Activated T-cell treated with anti-CD3 and anti-CD28 coated beads, Interleukin-2, amount 50 U/mL, for 24 hours (primary cell): ENCODE results near the gene SORBS2.

ENCODE experiments used
- DNase-seq: peaks from one replicate; pipeline ENCODE4 v3.0.0-alpha.2; 2020
- H3K27ac Mint-ChIP-seq: 2 replicates; pipeline ENCODE4 v1.8.0; 2020; ENCODE audit warnings: mild to moderate bottlenecking, mixed read lengths
- H3K27me3 Mint-ChIP-seq: 2 replicates; pipeline ENCODE4 v1.8.0; 2020; ENCODE audit warnings: mixed read lengths
- H3K36me3 Mint-ChIP-seq: 2 replicates; pipeline ENCODE4 v1.8.0; 2020; ENCODE audit warnings: low read depth, mixed read lengths
- H3K4me1 Mint-ChIP-seq: 2 replicates; pipeline ENCODE4 v1.8.0; 2020; ENCODE audit warnings: low read depth, mixed read lengths
- H3K4me3 Mint-ChIP-seq: 2 replicates; pipeline ENCODE4 v1.8.0; 2020; ENCODE audit warnings: mild to moderate bottlenecking, moderate library complexity, mixed read lengths
- H3K9me3 Mint-ChIP-seq: 2 replicates; pipeline ENCODE4 v1.8.0; 2020; ENCODE audit warnings: mixed read lengths

SORBS2 gene

DNA sequence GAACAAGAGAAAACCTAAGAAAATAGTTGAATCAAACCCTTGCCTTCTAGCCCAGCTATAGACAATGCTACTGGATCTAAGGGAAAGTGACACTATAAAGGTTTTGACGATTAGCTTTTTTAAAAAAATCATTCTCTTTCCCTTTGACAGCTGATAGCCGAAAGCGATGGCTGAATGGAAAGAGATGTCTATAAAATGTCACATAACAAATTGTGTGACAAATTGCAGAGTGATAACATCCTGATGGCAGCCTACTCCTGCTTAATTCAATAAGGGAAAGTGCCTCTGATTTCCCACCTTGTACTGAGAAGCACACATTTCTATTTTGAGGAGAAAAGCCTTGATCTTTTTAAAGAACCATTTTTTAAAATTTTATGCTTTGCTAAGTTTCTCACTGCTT, 114.5 kb downstream of the SORBS2 start:
- no peak overlapping the region for H3K27ac Mint-ChIP-seq
- no peaks in the 10 kb centered on the region for H3K9me3 Mint-ChIP-seq
- DNase-seq = no peak
- H3K36me3 Mint-ChIP-seq = no peaks in the 10 kb centered on the region
- no peak overlapping the region for H3K4me3 Mint-ChIP-seq
- H3K27me3 Mint-ChIP-seq = peaks cover 12% of the 10 kb centered on the region
- H3K4me1 Mint-ChIP-seq = no peaks in the 10 kb centered on the region

DNA sequence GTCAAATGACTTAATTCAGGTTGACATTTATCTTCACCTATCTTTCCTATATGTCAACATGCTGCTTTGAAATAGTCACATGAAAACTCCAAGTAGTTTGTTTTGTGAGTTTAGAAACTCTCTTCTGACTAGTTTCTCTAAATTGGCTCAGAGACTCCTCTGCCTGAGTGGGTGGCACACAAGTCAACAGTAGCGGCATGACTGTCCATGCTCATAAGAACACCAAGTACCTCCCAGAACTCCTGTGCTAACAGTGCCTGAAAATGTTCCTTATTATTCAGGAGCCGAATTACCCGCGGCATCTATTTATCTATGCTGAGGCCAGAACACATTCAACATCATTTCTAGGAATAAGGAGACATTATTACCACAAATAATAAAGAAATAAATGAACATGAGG, 116.3 kb downstream of the SORBS2 start:
- no peaks in the 10 kb centered on the region for H3K4me1 Mint-ChIP-seq
- DNase-seq = no peak
- H3K9me3 Mint-ChIP-seq = no peaks in the 10 kb centered on the region
- H3K36me3 Mint-ChIP-seq = no peaks in the 10 kb centered on the region
- H3K27me3 Mint-ChIP-seq = peaks cover 12% of the 10 kb centered on the region
- H3K4me3 Mint-ChIP-seq = no peak overlapping the region
- H3K27ac Mint-ChIP-seq = no peak overlapping the region

DNA sequence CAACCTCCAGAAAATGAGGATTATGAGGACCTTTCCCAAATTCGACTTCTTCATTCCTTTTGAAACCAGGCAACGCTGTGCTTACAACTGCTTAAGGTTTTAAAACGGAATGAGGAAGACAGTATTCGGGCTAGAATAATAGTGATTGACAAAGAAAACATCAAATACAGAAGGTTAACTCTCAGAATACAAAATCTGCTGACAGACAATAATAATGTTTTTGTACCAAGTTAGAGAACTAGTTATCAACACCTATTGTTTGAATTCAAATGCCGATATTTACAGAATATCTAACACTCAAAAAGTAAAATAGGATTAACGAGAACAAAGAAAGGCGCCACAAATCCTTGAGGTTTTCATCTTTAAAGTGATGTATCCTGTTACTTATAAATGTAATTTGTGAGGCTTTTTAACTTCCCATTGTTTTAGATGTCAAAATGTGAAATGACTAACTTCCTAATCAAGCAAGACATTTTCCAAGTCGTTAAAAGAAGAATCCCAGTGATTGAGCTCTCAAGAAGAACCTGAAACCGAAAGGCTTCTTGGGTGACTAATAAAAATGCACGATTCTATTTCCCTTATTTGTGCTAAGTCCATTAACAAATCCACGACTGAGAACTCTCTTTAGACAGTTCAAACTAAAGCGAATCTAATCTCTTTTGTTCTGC, 118.3 kb downstream of the SORBS2 start:
- Mint-ChIP-seq H3K27ac (no peak overlapping the region), H3K9me3 (no peaks in the 10 kb centered on the region), H3K27me3 (peaks cover 17% of the 10 kb centered on the region), H3K36me3 (no peaks in the 10 kb centered on the region), H3K4me3 (no peak overlapping the region), H3K4me1 (no peaks in the 10 kb centered on the region)
- DNase-seq = no peak

DNA sequence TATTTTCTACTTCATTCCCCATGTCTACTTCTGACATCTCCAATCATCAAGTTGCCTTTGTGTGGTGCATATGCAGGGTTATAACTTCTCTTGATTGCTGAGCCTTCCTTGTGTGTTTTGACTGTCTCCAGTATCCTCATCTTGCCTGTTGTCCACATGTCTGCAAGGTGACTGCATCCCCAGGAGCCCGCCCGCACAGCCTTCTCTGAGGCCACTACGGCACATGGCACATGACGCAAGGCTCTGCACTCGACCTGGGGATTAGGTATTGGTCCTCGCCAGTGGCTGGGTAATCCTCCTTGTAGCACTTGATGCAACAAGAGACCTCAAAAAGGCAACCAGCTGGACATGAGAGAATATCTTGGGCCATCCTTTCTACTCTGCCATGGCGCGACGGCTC, 122.6 kb downstream of the SORBS2 start:
- peaks cover 20% of the 10 kb centered on the region for H3K27me3 Mint-ChIP-seq
- H3K4me1 Mint-ChIP-seq = no peaks in the 10 kb centered on the region
- H3K27ac Mint-ChIP-seq = no peak overlapping the region
- H3K9me3 Mint-ChIP-seq = no peaks in the 10 kb centered on the region
- DNase-seq = no peak
- H3K36me3 Mint-ChIP-seq = no peaks in the 10 kb centered on the region
- H3K4me3 Mint-ChIP-seq = no peak overlapping the region

DNA sequence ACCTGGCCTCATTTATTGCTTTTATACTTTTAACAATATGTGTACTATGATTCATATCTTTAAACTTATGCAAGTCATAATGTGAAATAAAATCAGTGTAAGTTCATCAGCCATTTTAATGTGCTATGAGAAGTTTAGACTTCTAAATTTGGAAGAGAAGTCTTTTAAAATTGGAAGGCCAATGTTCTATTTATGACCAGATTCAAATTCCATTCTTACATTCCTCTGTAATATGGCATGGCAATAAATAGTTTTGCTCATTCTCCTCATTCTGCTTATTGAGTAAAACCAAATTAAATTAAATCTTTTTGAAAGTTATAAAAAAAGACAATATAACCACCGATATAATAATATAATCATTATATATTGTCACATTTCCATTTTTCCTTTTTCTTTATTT, 126.2 kb downstream of the SORBS2 start:
- Mint-ChIP-seq H3K9me3 (no peaks in the 10 kb centered on the region), H3K27me3 (peaks cover 8% of the 10 kb centered on the region), H3K4me1 (no peaks in the 10 kb centered on the region), H3K36me3 (no peaks in the 10 kb centered on the region), H3K27ac (no peak overlapping the region), H3K4me3 (no peak overlapping the region)
- no peak for DNase-seq

DNA sequence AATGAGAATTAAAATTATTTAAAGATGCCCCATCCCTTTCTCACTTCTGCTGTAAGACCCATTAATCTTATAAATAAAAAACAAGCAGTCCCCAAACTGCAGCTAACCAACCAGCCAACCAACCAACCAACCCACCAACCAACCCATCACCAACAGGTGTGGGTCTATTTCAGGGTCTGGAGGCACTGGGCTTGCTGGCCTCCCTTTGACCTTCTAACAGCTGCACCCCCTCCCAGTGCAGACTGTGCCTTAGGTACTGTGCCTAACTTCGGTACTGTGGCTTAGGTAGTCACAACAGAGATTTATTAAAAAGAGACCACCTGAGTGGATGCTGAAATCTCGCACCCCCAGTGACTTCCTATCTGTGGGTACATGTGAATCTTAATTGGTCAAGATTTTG, 128.1 kb downstream of the SORBS2 start:
- H3K27me3 Mint-ChIP-seq = peaks cover 3% of the 10 kb centered on the region
- no peaks in the 10 kb centered on the region for H3K4me1 Mint-ChIP-seq
- no peaks in the 10 kb centered on the region for H3K9me3 Mint-ChIP-seq
- no peak overlapping the region for H3K27ac Mint-ChIP-seq
- H3K4me3 Mint-ChIP-seq = no peak overlapping the region
- no peak for DNase-seq
- no peaks in the 10 kb centered on the region for H3K36me3 Mint-ChIP-seq

DNA sequence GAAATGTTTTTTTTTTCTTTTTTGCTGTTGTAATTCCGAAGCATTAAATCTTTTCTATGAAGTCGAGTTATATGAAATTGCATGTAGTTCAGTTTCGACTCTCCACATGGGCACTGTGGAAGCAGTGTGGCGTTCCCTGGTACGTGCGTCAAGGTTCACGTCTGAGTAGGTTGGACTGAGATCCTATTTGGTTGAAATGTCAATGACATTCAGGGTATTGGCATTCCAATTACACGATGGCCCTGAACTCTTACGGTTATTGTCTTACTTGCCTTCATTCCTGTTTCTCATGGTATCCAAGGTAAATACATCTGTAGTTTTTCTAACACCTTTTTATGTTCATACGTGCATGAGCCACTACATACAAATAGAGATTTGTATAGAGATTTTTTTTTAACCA, 128.8 kb downstream of the SORBS2 start:
- H3K4me1 Mint-ChIP-seq = no peaks in the 10 kb centered on the region

DNA sequence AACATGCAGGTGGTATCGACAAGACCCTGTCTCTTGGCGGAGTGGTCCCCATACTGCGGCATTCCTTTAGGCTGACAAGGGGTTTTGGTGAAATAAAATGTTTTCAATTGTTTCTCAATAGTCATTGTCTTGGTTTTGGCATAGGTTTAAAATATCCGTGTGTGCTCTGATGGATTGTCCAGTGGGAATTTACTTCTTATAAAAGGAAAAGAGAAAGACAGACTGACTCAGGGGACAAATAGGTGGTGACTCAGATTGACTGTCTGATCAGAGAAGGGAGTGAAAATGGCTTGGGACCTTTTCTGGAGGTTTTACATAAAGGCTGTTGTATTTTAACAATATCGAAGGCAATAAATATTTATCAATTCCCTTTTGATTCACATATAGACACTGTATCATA, 129.8 kb downstream of the SORBS2 start:
- no peak for DNase-seq
- H3K9me3 Mint-ChIP-seq = no peaks in the 10 kb centered on the region
- H3K27me3 Mint-ChIP-seq = peaks cover 6% of the 10 kb centered on the region
- no peaks in the 10 kb centered on the region for H3K36me3 Mint-ChIP-seq
- no peak overlapping the region for H3K27ac Mint-ChIP-seq
- no peak overlapping the region for H3K4me3 Mint-ChIP-seq
- no peaks in the 10 kb centered on the region for H3K4me1 Mint-ChIP-seq

More for the DNA sequence above, 128.8 kb downstream of the SORBS2 start:
- no peak for DNase-seq
- no peaks in the 10 kb centered on the region for H3K36me3 Mint-ChIP-seq
- H3K27me3 Mint-ChIP-seq = peaks cover 3% of the 10 kb centered on the region
- H3K4me3 Mint-ChIP-seq = no peak overlapping the region
- H3K9me3 Mint-ChIP-seq = no peaks in the 10 kb centered on the region
- no peak overlapping the region for H3K27ac Mint-ChIP-seq

DNA sequence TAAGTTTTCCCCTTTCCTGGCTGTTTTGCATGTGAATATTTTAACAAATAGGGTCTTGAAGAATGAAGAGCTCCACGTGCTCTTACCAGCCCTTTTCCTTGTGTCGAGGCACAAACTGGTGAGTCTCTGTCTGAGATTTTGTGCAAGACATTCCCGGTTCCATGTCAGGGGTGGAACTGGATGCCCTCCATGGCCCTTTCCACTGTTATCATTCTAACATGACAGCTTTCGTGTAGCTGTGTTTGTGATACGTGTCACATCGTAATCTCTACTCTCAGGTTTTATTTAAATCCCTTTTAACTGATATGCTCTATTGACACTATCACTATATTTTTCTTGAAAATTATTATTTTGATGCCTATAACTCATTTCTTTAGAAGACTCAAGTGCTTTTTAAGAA, 130.4 kb downstream of the SORBS2 start:
- Mint-ChIP-seq H3K4me3 (no peak overlapping the region), H3K4me1 (no peaks in the 10 kb centered on the region), H3K27ac (no peak overlapping the region), H3K36me3 (no peaks in the 10 kb centered on the region), H3K27me3 (peaks cover 9% of the 10 kb centered on the region), H3K9me3 (no peaks in the 10 kb centered on the region)
- DNase-seq = no peak

DNA sequence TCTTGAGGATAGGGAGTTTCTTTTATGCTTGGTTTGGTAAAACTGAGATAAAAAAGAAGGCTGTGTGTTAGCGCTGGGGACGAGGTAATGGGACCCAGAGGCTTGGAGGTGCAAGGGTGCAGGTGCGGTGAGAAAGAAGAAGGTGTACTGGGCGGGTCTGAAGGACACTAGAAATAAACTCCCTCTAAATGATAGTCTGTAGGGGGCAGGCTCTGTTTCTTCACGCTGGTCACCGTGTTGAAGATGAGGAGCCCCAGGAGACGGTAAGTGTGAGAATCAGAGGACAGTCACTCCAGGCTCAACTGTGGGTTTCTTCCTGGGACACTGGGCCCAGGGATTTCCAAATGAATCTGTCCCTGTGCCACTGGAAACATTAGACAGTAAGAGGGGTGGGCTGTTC, 131.4 kb downstream of the SORBS2 start:
- Mint-ChIP-seq H3K27me3 (peaks cover 9% of the 10 kb centered on the region), H3K4me3 (no peak overlapping the region), H3K4me1 (no peaks in the 10 kb centered on the region), H3K9me3 (no peaks in the 10 kb centered on the region), H3K27ac (no peak overlapping the region), H3K36me3 (no peaks in the 10 kb centered on the region)
- no peak for DNase-seq

DNA sequence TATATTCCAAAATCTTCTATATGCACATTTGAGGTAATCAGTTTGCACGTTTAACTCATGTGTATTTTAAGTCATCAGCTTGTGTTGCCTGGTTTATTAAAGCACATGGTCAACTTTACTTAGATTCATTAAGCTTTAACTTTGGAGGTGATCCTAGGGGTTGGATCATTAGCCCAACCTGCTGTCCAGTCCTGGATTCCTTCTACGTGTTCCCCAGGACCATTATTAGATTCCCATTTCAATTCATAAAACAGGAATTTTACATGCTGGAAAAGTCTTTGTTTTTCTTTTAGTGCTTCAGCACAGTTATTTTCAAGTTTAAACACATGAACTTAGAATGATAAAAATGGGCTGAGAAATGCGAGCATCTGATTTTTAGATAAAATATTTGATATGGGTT, 132.5 kb downstream of the SORBS2 start:
- no peak overlapping the region for H3K27ac Mint-ChIP-seq
- H3K36me3 Mint-ChIP-seq = no peaks in the 10 kb centered on the region
- H3K4me1 Mint-ChIP-seq = no peaks in the 10 kb centered on the region
- DNase-seq = no peak
- H3K4me3 Mint-ChIP-seq = no peak overlapping the region
- H3K27me3 Mint-ChIP-seq = peaks cover 10% of the 10 kb centered on the region
- no peaks in the 10 kb centered on the region for H3K9me3 Mint-ChIP-seq

DNA sequence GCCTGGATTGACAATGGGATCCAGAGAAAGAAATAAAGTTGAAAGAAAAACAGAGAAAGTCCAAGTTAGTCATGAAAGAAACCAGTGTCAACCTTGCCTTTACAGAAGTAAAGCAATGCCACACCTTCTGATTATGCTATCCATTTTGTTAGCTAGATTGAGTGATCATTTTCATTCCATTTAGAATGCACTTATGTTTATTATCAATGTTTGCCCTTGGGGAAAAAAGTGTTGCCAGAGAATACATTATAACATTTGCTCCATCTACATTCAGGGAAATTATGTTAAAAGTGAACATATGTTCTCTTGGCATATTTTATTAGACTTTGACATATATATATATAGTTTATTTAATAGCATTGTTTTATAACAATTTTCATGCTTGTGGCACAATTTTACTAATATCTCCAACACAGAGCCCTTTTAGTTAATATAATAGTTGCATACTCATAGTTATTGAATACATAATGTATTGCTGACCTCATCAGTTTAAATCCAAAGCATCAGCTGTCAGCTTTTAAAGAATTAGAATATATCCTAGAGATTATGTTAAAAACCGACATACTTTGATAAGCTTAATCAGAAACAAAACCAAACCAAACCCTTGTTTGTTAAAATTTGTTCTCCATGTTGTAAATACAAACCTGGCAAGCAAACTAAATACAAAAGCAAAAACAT, 134.2 kb downstream of the SORBS2 start:
- H3K27me3 Mint-ChIP-seq = peaks cover 17% of the 10 kb centered on the region
- no peaks in the 10 kb centered on the region for H3K36me3 Mint-ChIP-seq
- DNase-seq = no peak
- H3K4me1 Mint-ChIP-seq = no peaks in the 10 kb centered on the region
- H3K4me3 Mint-ChIP-seq = no peak overlapping the region
- H3K27ac Mint-ChIP-seq = no peak overlapping the region
- H3K9me3 Mint-ChIP-seq = no peaks in the 10 kb centered on the region

DNA sequence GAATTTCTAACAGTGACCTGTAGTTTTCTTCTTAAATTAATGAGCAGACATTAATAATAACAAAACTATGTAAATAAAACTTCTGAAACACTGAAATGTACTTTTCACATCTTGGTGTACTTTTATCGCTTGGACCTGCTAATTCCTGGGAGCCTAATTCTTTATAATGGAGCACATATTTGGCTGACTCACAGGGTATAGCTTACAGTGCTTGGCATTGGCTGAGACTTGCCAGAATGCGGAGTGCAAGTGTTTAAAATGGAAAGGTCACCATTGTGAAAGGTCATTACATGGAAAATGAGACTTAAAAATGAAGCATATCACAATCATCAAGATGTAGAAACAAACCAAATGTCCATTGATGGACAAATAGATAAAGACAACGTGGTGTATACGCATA, 139.4 kb downstream of the SORBS2 start:
- H3K27me3 Mint-ChIP-seq = peaks cover 25% of the 10 kb centered on the region
- DNase-seq = no peak
- H3K4me3 Mint-ChIP-seq = no peak overlapping the region
- no peaks in the 10 kb centered on the region for H3K4me1 Mint-ChIP-seq
- no peaks in the 10 kb centered on the region for H3K36me3 Mint-ChIP-seq
- H3K27ac Mint-ChIP-seq = no peak overlapping the region
- no peaks in the 10 kb centered on the region for H3K9me3 Mint-ChIP-seq

DNA sequence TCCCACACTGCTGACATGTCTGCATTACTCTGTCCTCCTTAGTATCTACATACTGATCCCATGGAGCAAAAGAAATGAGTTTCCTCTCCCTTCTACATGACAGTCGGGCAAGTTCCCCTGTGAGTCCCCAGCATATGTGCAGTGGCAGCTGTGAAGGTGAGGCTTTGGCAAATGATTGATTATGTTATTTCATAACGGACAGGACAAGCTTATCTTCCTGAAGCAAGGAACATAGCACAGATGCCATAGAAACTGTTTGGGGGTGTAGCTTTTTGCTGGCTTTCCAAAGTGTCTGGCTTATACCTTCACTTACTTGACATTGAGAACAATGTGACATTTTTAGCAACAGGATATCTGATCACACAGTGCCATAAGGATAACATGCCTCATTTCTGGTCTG, 139.8 kb downstream of the SORBS2 start:
- H3K36me3 Mint-ChIP-seq = no peaks in the 10 kb centered on the region
- peaks cover 21% of the 10 kb centered on the region for H3K27me3 Mint-ChIP-seq
- H3K4me1 Mint-ChIP-seq = no peaks in the 10 kb centered on the region
- no peak overlapping the region for H3K4me3 Mint-ChIP-seq
- no peak overlapping the region for H3K27ac Mint-ChIP-seq
- H3K9me3 Mint-ChIP-seq = no peaks in the 10 kb centered on the region
- no peak for DNase-seq

DNA sequence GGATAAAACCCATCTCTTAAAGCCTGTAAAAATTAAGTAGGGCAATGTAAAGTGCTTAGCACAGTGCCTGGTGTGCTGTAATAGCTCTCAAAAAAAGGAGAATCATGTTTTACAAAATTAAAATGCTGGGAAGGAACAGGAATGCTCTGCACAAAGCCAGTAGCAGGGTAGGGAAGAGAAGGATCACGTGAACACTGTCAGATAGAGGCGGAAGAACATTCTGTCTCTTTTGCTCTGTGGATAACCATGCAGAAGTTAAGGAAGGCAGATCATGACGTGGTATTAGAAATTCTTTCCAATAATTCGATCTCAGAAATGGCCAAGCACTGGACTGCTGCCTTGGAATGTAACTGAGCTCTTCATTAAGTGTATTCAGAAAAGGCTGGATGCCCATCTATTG, 140.5 kb downstream of the SORBS2 start:
- Mint-ChIP-seq H3K27ac (no peak overlapping the region), H3K36me3 (no peaks in the 10 kb centered on the region), H3K4me1 (no peaks in the 10 kb centered on the region), H3K27me3 (peaks cover 19% of the 10 kb centered on the region), H3K4me3 (no peak overlapping the region), H3K9me3 (no peaks in the 10 kb centered on the region)
- DNase-seq = no peak
